Activated effector memory CD4-positive, alpha-beta T cell treated with anti-CD3 and anti-CD28 coated beads, Interleukin-2, amount 50 U/mL, for 16 hours (primary cell): ENCODE results near the gene HPF1.
"Not testable (repeated sequence)": the region's sequence is repeated elsewhere in the genome, so short reads cannot be mapped to it uniquely, and the experiment has no call there.

Experiments
- DNase-seq: peaks from one replicate; pipeline ENCODE4 v3.0.0-alpha.2; 2020

HPF1 gene

DNA sequence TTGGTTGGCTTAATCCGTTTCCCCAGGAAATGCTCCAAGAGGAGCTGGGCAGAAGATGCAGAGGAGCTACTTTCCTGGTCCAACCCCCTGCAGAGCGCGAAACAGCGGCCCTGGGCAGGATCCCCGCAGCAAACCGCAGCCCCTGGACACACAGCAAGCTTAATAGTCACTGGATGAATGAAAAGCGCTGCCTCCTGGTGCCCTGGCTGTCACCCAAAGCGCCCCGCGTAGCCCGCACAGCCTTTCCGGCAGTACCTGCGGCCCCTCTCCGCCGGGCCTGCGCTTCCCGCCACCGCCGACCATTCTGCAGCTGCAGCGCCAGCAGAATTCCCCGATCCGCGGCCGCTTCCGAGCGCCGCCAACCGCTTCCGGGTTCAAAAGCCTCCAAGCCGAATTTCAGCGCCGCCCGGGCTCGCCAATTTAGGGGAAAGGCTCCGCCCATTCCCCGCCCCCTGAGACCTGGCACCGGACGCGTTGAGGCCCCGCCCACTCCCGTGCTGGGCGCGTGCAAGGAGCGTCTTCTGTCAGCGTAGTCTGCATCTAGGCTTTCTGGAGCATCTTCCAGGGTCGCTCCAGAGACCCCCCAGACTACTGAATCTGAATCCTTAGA, at the start of gene HPF1:
Gene HPF1 (minus strand): TSS at position 370 of the 610 bp plus-strand sequence. CDS start 67 bp downstream, at position 303.
- peak; percentile 98 for DNase-seq

DNA sequence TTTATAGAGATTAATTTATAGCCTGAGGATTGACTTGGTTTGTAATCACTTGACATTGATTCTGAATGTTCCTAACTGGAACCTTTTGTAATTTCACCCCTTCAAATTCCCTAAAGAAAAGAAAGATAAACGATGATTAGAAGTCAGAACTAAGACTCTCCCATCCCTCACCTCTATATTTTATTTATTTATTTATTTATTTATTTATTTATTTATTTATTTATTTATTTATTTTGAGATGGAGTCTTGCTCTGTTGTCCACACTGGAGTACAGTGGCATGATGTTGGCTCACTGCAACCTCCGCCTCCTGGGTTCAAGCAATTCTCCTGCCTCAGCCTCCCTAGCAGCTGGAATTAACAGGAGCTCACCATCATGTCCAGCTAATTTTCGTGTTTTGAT, 49.0 kb upstream of the HPF1 start:
- not testable (repeated sequence) for DNase-seq

DNA sequence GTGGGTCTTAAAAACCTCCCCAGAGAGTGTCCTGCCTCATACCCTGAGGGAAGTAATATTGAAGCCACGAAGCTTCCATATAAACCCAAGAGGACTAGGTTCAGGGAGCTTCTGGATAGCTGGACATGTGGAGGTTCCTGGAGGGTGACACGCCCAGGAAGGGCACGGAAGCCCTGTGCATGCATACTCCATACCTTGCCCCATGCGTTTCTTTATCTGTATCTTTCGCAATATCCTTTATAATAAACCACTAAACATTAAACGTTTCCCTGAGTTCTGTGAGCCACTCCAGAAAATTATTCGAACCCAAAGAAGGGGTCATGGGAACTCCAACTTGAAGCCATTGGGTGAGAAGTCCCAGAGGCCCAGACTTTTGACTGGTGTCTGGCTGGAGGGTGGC, 45.7 kb upstream of the HPF1 start:
- no peak for DNase-seq

DNA sequence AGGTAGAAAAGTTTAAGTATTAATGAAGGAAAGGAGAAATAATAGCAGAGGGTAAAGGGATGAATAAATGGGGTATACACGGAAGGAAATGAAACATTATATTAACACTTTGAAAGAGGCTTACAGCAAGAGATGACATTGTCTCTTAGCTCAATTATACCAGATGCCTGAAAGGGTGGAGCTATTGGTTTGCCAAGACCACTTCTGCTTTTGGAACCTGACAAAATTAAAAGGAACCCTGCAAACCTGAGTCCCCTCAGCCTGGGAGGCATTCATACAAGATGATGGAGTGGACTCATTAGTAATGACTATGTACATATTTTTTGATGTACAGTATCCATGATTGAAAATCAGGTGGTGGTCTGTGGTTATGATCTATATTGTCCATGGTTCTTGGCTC, 45.1 kb upstream of the HPF1 start:
- no peak for DNase-seq

DNA sequence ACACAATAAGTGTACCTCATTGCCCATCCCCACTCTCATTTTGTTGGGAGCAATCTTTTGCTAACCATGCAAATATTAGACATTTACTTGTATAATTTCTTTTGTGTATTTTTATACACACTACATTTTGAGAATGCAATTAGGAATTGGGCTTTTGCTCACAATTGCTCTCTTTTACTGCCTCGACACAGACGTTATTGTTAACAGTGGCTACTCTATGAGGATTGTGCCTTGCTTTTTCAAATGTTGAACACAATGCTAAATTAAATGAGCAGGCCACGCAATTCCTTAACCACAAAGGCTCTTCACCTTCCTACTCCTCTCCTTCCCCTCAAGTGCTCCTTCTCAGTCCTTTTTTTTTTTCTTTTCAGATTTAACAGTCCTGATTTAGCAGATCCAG, 42.8 kb upstream of the HPF1 start:
- no peak for DNase-seq

DNA sequence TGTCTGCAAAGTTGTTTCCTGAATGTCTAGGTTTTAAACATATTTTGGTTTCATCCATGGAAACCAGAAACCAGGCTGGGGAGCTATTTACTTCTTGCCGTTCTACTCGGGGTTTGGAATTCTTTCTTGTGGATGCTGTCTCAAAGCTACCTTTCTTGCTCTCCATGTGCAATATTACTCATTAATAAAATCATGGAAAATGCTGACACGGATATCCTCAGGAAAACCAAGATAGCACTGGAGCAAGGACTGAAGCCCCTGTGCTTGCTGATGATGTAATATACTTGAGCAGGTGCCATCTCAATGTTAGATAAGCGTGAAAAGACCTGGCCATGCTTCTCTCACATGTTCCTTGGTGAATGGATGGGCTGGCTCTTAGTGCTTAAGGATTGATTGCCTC, 41.5 kb upstream of the HPF1 start:
- no peak for DNase-seq

DNA sequence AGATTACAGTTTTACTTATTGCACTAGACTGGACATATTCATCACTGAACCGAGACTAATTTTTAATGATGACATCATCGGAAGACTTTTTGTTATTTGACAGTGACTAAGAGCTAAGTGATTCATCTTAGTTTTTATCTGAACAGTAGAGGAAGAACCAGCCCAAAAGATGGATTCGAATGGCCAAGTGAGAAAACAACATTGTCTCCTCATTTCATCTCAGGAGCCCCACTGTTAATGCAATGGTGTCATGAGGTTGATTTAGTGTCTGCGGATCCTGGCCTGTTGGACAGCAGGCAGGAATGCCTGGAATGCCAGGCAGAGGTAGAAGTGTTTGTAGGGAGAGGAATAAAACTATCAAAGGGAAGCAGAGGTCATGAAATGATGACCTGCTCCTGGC, 37.8 kb upstream of the HPF1 start:
- DNase-seq: no peak

DNA sequence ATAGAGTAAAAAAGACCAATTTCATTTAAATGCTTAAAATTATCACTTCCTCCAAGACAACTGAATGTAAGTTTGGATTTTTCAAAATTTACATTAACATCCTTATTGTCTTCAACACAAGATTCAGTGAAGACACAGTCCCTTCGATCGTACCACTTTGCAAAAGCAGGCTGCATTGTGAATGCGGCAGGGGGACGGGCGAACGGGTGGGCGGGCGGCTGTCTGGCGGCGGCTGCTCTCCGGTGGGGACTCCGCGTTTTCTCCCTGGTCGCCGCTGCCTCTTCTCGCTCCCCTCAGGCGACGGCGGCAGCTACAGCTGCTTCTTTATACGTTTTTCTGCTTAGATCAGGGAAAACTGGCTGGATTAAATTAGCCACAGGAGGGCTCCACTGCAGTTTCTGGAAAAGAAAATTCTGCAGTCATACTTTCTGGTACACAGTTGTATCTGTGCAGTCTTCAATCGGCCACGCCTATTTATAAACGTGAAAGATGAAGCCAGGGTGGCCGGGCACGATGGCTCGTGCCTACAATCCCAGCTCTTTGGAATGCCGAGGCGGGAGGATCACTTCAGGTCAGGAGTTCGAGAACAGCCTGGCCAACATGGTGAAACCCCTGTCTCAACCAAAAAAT, 33.9 kb upstream of the HPF1 start:
- DNase-seq: peak; percentile 63

DNA sequence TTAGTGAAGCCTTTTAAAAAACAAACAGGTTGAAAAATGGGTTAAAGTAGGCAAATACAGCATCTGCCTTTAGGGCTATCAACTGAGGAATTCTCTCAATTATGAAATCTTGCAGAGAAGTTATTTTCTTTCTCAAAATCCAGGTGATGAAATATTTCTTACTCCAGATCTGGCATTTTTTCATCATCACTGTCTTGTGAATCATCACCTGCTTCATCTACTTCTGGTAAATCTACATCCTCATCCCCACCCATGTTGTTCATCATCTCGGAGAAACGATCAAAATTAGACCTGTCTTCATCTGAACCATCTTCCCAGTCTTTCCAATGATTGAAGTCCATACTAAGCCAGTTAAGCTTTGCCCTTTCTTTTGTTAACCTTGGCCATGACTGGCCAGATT, 33.3 kb upstream of the HPF1 start:
- DNase-seq: no peak

DNA sequence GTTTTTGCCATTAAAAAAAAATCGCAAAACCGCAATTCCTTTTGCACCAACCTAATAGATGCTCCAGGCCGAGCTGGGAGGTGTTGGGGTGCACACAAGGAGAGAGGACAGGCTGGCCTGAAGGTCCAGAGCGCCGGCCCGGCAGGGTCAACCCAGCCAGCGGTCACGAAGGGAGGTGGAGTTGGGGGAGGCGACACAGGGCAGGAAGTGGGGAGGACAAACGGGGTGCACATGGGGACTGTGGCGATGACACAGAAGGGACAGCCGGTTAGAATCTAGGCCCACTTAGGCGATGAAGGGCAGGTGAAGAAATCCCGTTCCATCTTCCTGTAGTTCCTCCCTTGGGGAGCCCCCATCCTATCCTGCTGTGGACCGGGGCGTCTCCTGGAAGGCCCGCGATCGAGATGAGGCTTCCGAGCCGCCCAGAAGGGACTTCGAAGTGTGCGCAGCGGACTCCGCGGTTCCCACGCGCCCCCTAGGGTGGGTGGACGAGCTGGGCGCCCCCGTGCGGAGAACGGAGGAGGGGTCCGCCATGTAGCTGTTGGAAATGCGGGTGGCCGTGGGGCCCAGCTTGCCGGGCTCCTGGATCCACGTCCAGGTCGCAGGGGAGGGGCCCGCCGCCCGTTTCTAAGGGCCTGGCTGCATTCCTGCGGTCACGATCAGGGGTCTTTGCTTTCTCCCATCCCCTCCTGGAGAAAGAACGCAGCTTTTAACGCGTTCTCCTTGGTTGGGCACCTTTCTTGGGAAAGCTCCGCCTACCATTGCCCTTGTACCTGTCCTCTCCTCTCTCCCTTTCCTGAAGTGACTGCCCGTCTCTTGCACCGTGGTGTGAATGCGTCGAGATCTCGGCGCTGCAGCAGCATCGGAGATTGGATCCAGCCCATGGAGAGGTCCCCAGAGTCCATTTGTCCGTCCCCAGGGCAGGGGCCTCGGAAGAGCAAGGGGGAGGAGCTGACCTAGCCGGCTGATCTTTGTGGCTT, 17.0 kb upstream of the HPF1 start:
- peak; percentile 69 for DNase-seq

DNA sequence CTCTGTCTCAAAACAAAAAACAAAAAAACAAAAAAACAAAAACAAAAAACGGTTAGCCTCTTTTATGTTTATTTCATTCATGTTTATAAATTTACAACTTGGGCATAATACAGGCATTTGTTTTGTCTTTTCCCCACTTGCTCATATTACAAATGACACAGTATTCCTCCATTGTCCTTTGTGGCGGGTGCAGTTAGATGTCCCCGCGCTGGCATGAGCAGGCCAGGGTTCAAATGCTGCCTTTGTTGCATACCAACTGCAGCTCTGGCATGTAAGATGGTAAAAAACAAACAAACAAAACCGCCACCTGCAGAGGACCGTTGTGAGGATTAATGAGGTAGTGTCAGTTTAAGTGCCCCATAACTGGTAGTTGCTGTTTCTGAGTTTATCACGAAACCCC, 16.1 kb upstream of the HPF1 start:
- no peak for DNase-seq

DNA sequence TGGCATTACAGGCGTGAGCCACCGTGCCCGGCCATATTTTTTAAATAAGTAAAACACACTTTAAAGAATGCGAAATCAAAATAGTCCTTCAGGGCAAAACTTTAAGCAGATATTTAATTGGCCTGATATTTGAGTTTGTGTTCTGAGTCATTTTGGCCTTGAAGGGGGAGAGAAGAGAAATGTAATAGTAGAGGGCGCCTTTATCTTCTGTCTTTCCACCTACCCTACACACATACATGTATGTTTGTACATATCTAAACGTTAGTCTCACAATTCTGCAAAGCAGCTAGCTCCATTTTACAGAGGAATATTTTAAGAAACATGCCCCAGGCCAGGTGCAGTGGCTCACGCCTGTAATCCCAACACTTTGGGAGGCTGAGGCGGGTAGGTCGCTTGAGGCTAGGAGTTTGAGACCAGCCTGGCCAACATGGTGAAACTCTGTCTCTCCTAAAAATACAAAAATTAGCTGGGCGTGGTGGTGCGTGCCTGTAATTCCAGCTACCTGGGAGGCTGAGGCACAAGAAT, 13.9 kb upstream of the HPF1 start:
- not testable (repeated sequence) for DNase-seq

DNA sequence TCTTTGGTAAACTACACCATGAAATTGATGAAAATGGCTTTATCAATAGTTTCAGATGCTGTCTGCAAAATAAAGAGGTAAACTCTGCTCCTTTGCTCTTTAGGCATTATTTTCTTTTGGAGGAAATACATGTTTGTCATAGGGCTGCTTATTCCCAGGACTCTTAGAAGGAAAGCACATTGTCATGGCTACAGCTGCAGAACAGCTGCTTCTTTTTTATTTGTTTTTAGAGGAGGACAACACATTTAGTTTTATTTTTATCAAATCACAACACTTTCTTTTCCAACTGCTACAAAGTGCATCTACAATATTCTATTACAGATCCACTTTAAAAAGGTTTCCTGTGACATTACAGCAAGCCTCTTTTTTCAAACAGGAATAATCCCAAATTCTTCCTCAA, 12.7 kb upstream of the HPF1 start:
- DNase-seq: no peak

DNA sequence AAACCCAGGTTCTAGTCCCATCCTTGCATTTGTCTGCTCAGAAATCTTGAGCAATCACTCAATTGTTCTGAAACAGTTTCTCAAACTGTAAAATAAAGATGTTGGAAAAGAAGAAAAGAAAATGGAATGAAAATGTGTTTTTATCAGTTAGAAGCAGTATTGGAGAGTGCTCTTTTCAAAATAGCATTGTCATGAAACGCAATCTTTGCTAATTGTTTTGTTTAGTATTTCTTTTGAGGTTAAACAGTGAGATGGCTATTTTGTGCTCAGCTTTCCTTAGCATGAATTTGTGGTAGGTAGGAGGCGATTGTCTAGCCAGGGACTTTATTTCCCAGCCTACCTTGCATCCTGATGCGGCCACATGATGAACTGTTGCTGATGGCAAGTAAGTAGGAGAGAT, 10.6 kb upstream of the HPF1 start:
- DNase-seq: no peak

DNA sequence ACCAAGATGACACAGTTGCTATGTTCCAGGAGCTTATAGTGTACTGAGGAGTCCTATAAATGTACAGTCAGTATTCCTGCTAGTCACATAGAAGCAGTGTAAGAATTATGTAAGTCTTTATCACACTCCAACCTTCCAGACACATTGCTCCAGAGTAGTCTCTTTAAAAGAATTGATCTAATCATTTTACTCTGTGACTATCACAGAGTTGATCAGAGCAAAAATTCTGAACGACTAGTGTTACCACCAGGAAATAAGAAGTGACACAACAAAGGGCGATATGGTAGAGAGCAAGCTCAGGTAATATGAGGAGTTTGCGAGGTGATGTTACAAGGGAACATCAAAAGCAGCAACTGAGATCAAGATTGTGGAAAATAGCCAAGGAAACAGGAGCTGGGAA, 9.0 kb upstream of the HPF1 start:
- DNase-seq: no peak

DNA sequence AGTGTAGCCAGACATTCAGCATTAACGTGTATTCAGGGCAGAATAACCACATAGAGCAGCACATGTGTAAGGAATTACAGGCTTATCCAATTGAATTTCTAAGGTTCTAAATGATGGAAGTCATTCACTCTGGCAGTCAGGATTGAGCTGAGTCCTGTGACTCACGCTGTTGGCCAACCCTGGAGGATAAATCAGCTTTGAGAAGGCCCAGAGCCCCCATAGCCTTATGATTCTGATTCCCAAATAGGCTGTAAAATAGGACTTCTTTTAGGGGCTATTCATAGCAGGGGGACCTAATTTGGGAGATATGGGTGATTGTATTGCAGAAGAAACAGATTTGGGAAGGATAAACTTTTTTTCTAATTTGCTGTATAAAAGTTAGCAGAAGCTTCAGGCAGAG, 8.1 kb upstream of the HPF1 start:
- DNase-seq: no peak

DNA sequence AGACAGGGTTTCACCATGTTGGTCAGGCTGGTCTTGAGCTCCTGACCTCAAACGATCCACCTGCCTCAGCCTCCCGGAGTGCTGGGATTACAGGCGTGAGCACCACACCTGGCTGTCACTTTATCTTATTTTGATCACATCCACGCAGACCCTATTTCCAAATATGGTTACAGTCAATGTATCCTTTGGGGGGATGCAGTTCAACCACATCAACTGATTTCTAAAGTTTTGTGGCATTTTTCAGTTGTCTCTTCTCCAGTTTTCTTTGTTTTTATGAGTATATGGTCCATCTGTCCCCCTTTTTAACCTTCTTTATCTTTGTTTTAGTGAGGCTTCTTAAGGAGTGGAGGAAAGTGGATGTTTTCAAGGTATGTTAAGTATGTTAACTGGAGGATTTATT, 4.1 kb upstream of the HPF1 start:
- no peak for DNase-seq

DNA sequence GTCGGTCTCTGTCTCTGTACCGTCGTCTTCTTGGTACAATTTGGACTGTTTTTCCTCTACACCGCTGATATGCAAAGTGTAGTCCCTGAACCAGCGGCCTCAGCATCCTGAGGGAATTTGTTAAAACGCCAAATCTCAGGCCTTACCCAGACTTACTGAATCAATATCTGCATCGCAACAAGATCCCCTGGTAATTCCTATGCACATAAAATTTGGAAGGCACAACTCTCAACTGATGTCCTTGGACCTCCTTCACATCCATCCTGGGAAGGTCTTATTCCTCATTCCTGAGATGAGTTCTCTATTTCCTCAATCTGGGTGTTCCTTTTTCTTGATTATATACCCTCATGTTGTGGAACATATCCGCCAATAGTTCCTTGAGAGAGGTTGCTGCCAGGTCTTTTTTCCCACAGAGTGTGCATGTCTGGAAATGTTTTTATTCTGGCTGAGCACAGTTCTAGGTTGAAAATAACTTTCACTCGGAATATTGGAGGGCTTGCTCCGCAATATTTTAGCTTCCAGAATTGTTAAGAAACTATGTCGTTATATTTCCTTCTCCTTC, 738 bp upstream of the HPF1 start:
- no peak for DNase-seq

DNA sequence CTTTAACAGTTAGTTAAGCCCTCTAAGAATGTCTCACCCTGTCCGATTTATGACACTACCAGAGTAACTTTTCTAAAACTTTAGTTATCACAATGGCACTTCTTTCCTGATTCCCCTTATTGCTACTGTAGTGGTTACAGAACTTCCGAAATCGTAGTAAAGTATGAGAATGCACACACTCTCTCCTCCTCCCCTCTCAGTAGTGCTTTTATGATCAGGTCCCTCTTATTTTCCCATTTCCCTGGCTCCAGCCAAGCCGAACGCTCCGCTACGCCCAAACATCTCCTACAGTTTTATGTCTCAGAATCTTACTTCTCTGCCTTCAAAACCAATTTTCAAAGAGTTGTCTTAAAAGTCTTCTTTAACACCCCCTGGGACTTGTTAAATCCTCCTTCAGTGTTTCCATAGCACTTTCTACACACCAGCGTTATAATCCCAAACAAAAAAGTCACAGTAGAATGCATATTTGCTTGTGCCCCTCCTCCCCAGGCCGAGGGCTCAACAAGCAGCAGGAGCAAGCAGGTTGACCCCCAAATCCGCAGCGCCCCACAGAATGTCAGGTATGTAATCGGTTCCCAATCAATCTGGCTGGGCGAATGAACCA, 671 bp downstream of the HPF1 start:
- no peak for DNase-seq

DNA sequence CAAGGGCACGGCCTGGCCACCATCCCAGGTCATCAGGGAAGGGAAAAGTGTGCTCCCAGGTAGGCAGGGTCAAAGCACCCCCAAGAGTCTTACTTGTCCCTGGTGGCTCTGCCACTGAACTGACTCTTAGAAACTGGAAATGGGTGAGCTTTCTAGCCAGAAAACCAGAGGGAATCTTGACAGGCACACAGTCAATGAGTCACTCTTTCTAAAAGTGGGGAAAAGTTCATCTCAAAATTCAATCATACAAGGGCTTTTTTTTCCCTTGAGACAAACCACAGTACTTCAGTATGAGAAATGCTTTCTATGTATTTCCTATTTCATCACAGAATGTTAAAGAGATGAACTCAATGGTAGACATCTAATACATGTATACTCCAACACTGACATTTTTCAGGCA, 12.5 kb downstream of the HPF1 start:
- no peak for DNase-seq

DNA sequence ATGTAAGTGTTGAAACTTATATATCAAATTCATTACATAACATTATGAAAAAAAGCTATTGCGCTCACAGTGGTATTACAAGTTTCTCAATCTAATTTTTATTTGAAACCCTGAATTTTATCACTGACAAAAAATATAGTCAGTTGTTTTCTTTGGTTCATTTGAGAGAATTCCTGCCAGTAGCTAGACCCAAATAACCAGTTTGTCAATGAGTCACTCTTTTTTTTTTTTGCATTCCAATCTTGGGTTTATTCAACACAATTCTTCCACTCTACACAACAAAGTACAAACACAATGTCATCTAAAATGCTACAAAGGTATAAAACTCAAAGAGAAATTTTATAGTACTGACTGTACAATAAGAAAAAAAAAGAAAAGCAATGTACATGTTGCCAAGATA, 13.1 kb downstream of the HPF1 start:
- DNase-seq: no peak

DNA sequence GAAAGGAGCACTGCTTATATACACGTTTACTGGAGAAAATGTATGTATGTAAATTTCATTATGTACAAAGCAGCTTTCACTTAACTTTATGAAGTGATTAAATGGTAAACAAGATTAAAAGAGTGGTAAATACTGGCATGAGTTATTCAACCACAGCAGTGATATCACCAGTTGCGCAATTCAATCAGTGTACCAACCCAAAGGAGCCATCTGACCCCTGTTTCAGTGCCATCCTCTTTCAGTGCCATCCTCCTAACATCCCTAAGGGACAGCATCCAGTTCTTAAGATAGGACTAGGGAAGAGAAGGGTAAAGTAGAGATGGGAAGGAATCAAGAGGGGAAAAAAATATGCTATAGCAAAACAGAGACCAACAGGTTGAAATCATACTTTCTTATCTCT, 16.2 kb downstream of the HPF1 start:
- no peak for DNase-seq

DNA sequence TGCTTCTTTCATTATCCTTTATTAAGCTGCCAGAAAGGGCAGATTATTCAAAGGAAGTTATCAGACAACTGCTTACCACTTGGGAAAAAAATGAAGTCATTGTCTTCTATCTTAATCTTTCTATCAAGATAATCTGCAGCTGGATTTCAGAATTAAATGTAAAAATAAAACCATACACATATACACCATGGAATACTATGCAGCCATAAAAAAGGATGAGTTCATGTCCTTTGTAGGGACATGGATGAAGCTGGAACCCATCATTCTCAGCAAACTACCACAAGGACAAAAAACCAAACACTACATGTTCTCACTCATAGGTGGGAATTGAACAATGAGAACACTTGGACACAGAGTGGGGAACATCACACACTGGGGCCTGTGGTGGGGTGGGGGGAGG, 19.1 kb downstream of the HPF1 start:
- not testable (repeated sequence) for DNase-seq
